WTC11 (cell line): ENCODE measurements around the gene TNNT2. TPM values are rescaled to one million over a fixed set of nuclear protein-coding genes. Genes with fewer than 3 reads are reported as not detected.

Experiments
- ATAC-seq: fragments of 200-7000 bp; cut with Tn5 transposase; 2 replicates; pipeline ENCODE4 v1.10.0; 2021; ENCODE audit warnings: mild to moderate bottlenecking, moderate library complexity
- CTCF ChIA-PET: fragments of 300-600 bp; sonication (Branson Sonifier 250); formaldehyde crosslinking; loops from one replicate; lab custom pipeline; 2021; ENCODE audit warnings: antibody characterized with exemption; lab: Charles Lee
- POLR2A ChIA-PET: fragments of 350-600 bp; sonication (Branson Sonifier 250); formaldehyde crosslinking; loops from one replicate; lab custom pipeline; 2021; ENCODE audit warnings: antibody characterized with exemption; lab: Charles Lee
- DNase-seq: peaks from one replicate; pipeline ENCODE4 v3.0.0; 2021; ENCODE audit warnings: low spot score
- H3K27ac Mint-ChIP-seq: 2 replicates; pipeline ENCODE4 v1.8.0; 2021; ENCODE audit warnings: mixed read lengths
- H3K27me3 Mint-ChIP-seq: 2 replicates; pipeline ENCODE4 v1.8.0; 2021; ENCODE audit warnings: low read depth, mild to moderate bottlenecking, moderate library complexity, mixed read lengths
- H3K36me3 Mint-ChIP-seq: 2 replicates; pipeline ENCODE4 v1.8.0; 2021; ENCODE audit warnings: mixed read lengths
- H3K4me1 Mint-ChIP-seq: 2 replicates; pipeline ENCODE4 v1.8.0; 2022; ENCODE audit warnings: mixed read lengths
- H3K4me3 Mint-ChIP-seq: 2 replicates; pipeline ENCODE4 v1.8.0; 2021; ENCODE audit warnings: mild to moderate bottlenecking, moderate library complexity, mixed read lengths
- H3K9me3 Mint-ChIP-seq: 2 replicates; pipeline ENCODE4 v1.8.0; 2021; ENCODE audit warnings: mixed read lengths
- CREB1 ChIP-seq: sonication (generic); formaldehyde crosslinking; IDR thresholded peaks from 2 replicates; pipeline ENCODE4 v1.8.0; 2023; ENCODE audit warnings: mild to moderate bottlenecking, missing genetic modification reagents
- E2F5 ChIP-seq: sonication (generic); formaldehyde crosslinking; IDR thresholded peaks from 2 replicates; pipeline ENCODE4 v1.8.1; 2022; ENCODE audit warnings: mild to moderate bottlenecking, moderate library complexity, missing genetic modification reagents
- GABPB1 ChIP-seq: sonication (generic); formaldehyde crosslinking; IDR thresholded peaks from 2 replicates; pipeline ENCODE4 v1.8.1; 2023; ENCODE audit warnings: mild to moderate bottlenecking, missing genetic modification reagents
- MXD4 ChIP-seq: fragments of 250-450 bp; sonication (Bioruptor Pico); IDR thresholded peaks from 2 replicates; pipeline ENCODE4 v1.8.0; 2021; ENCODE audit warnings: mild to moderate bottlenecking, moderate library complexity, borderline replicate concordance
- NFYB ChIP-seq: sonication (generic); formaldehyde crosslinking; conservative IDR thresholded peaks from 2 replicates; pipeline ENCODE4 v1.8.0; 2022; ENCODE audit warnings: low read depth, missing genetic modification reagents
- OVOL2 ChIP-seq: fragments of 250-450 bp; sonication (Bioruptor Pico); IDR thresholded peaks from 2 replicates; pipeline ENCODE4 v1.9.0; 2021; ENCODE audit warnings: mild to moderate bottlenecking, borderline replicate concordance
- PREB ChIP-seq: sonication (generic); formaldehyde crosslinking; IDR thresholded peaks from 2 replicates; pipeline ENCODE4 v1.8.1; 2022; ENCODE audit warnings: mild to moderate bottlenecking, missing genetic modification reagents, moderate library complexity, borderline replicate concordance
- SMAD3 ChIP-seq: sonication (generic); formaldehyde crosslinking; IDR thresholded peaks from 2 replicates; pipeline ENCODE4 v1.8.0; 2022; ENCODE audit warnings: missing genetic modification reagents, mild to moderate bottlenecking, borderline replicate concordance
- ZNF281 ChIP-seq: sonication (generic); formaldehyde crosslinking; IDR thresholded peaks from 2 replicates; pipeline ENCODE4 v1.8.0; 2023; ENCODE audit warnings: mild to moderate bottlenecking, missing genetic modification reagents
- ZNF396 ChIP-seq: fragments of 250-450 bp; sonication (Bioruptor Pico); IDR thresholded peaks from 2 replicates; pipeline ENCODE4 v1.8.0; 2021; ENCODE audit warnings: mild to moderate bottlenecking, moderate library complexity, borderline replicate concordance
- ZNF423 ChIP-seq: fragments of 250-450 bp; sonication (Bioruptor Pico); IDR thresholded peaks from 2 replicates; pipeline ENCODE4 v2.1.2; 2022; ENCODE audit warnings: mild to moderate bottlenecking, moderate library complexity
- ZNF532 ChIP-seq: fragments of 250-450 bp; sonication (Bioruptor Pico); IDR thresholded peaks from 2 replicates; pipeline ENCODE4 v1.9.0; 2021; ENCODE audit warnings: mild to moderate bottlenecking, borderline replicate concordance
- ZSCAN18 ChIP-seq: fragments of 250-450 bp; sonication (Bioruptor Pico); IDR thresholded peaks from 2 replicates; pipeline ENCODE4 v2.1.2; 2022; ENCODE audit warnings: mild to moderate bottlenecking, moderate library complexity
- total RNA-seq: library from RNA; stranded (reverse); gene quantifications from 3 replicates; pipeline ENCODE4 v1.2.3, GENCODE V29; 2021
- TF ChIP-seq, protein P1 (sequence below): sonication (generic); formaldehyde crosslinking; IDR thresholded peaks from 2 replicates; pipeline ENCODE4 v1.8.0; 2023; ENCODE audit warnings: missing genetic modification reagents
- TF ChIP-seq, protein P2 (sequence below): sonication (generic); formaldehyde crosslinking; IDR thresholded peaks from 2 replicates; pipeline ENCODE4 v1.8.1; 2022; ENCODE audit warnings: low read depth, mild to moderate bottlenecking, moderate library complexity, missing genetic modification reagents, borderline replicate concordance
- TF ChIP-seq, protein P3 (sequence below): fragments of 250-450 bp; sonication (Bioruptor Pico); conservative IDR thresholded peaks from 2 replicates; pipeline ENCODE4 v1.9.0; 2021; ENCODE audit warnings: mild to moderate bottlenecking
- TF ChIP-seq, protein P4 (sequence below): fragments of 250-450 bp; sonication (Bioruptor Pico); IDR thresholded peaks from 2 replicates; pipeline ENCODE4 v1.9.0; 2021; ENCODE audit warnings: mild to moderate bottlenecking

Gene TNNT2
- total RNA-seq, 1 experiment from 2014 or later, result 6.1 TPM

DNA sequence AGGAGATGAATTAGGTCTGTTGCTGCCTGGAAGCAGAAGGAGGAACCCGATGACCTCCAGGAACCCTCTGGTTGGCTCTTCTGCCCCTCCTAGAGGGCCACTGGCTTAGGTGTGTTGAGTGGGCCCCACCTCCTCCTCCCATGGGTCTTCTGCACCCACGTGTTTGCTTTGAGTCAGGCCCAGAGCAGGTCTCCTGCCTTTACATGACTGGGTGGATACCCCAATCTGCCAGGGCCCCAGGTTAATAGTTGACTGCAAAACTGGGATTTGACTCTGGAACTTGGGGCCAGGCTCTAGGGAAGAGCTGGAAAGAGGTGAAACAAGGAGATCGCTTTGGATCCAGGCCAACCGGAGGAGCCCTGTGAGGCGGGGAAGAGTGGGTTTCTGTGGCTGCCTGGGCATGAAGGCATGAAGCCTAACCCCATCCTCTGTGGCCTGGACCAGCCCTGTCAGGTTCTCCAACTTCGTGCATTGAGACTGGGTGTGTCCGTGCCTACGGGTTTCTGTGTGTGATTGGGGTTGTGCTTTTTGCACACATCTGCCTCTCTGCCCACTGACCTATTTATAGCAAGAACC, 29.4 kb upstream of the TNNT2 start:
- DNase-seq (no peak), ATAC-seq (no peak)
- Mint-ChIP-seq H3K27me3 (no peaks in the 10 kb centered on the region; the same call in 1 of the 2 replicates), H3K4me3 (no peak overlapping the region), H3K36me3 (no peaks in the 10 kb centered on the region), H3K9me3 (no peaks in the 10 kb centered on the region), H3K4me1 (peaks cover 2% of the 10 kb centered on the region; the same call in 1 of the 2 replicates), H3K27ac (no peak overlapping the region)
- ChIA-PET POLR2A (no interaction called here), CTCF (interaction anchor here (1.0 to 4.3 kb wide), 8 partner anchors 14 to 75 kb away, joined by 3 to 31 read pairs (median 8); partner anchors contain the start of gene TNNI1)
- TF ChIP-seq, protein P1, sequence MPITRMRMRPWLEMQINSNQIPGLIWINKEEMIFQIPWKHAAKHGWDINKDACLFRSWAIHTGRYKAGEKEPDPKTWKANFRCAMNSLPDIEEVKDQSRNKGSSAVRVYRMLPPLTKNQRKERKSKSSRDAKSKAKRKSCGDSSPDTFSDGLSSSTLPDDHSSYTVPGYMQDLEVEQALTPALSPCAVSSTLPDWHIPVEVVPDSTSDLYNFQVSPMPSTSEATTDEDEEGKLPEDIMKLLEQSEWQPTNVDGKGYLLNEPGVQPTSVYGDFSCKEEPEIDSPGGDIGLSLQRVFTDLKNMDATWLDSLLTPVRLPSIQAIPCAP (CRISPR knock-in tag), result no peak
- TF ChIP-seq PREB (CRISPR knock-in tag) (no peak), OVOL2 (CRISPR knock-in tag) (no peak), GABPB1 (CRISPR knock-in tag) (no peak), NFYB (CRISPR knock-in tag) (no peak), ZNF423 (CRISPR knock-in tag) (no peak), ZNF396 (no peak), ZNF281 (CRISPR knock-in tag) (no peak), ZSCAN18 (CRISPR knock-in tag) (no peak), E2F5 (CRISPR knock-in tag) (no peak), CREB1 (no peak), SMAD3 (CRISPR knock-in tag) (no peak), ZNF532 (CRISPR knock-in tag) (no peak), MXD4 (CRISPR knock-in tag) (no peak)
- TF ChIP-seq, protein P2, sequence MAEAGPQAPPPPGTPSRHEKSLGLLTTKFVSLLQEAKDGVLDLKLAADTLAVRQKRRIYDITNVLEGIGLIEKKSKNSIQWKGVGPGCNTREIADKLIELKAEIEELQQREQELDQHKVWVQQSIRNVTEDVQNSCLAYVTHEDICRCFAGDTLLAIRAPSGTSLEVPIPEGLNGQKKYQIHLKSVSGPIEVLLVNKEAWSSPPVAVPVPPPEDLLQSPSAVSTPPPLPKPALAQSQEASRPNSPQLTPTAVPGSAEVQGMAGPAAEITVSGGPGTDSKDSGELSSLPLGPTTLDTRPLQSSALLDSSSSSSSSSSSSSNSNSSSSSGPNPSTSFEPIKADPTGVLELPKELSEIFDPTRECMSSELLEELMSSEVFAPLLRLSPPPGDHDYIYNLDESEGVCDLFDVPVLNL (CRISPR knock-in tag), result no peak
- TF ChIP-seq, protein P3, sequence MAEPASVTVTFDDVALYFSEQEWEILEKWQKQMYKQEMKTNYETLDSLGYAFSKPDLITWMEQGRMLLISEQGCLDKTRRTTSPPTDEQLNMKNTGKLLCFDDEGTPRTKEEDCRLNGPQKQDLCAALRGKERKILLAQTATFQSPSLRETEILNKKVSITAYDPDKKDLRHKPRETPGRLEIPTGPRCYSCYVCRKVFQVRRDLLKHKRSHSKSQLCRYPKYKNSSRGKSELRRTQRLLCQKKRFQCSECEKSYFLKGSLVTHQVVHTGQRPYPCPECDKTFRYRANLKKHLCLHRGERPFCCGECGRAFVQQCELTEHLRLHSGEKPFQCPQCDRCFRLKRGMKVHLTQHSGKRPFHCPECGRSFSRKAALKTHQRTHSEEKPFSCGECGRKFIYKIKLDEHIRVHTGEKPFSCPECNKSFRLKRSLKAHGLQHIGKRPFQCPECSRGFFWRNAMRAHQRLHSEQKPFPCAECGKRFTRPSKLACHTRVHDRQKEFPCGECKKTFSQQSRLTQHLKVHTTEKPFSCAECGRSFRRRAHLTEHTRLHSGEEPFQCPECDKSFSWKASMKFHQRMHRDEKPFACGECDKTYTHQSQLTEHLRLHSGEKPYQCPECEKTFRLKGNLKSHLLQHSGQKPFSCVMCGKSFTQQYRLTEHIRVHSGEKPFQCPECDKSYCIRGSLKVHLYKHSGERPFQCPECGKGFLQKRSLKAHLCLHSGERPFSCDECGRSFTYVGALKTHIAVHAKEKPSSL, result no peak
- TF ChIP-seq, protein P4, sequence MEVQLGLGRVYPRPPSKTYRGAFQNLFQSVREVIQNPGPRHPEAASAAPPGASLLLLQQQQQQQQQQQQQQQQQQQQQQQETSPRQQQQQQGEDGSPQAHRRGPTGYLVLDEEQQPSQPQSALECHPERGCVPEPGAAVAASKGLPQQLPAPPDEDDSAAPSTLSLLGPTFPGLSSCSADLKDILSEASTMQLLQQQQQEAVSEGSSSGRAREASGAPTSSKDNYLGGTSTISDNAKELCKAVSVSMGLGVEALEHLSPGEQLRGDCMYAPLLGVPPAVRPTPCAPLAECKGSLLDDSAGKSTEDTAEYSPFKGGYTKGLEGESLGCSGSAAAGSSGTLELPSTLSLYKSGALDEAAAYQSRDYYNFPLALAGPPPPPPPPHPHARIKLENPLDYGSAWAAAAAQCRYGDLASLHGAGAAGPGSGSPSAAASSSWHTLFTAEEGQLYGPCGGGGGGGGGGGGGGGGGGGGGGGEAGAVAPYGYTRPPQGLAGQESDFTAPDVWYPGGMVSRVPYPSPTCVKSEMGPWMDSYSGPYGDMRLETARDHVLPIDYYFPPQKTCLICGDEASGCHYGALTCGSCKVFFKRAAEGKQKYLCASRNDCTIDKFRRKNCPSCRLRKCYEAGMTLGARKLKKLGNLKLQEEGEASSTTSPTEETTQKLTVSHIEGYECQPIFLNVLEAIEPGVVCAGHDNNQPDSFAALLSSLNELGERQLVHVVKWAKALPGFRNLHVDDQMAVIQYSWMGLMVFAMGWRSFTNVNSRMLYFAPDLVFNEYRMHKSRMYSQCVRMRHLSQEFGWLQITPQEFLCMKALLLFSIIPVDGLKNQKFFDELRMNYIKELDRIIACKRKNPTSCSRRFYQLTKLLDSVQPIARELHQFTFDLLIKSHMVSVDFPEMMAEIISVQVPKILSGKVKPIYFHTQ (CRISPR knock-in tag), result no peak
